Measurements from ENCODE around the gene FAM43A.

- no peak for TF ChIP-seq ZNF274 (IDR thresholded peaks at IDR 0.05; ENCODE audit: low read depth, low read length)
- no peak for TF ChIP-seq YY1 (IDR thresholded peaks at IDR 0.05; ENCODE audit: insufficient read depth, insufficient read length)
- TF ChIP-seq SUZ12 (IDR thresholded peaks at IDR 0.05; ENCODE audit: extremely low read depth, insufficient read depth, insufficient read length): no peak
Measured at GRCh38 chr3:194689493-194689944, 3.8 kb downstream of the FAM43A start.
